ENCODE data around the gene CLN5.
"Not testable (repeated sequence)": the region's sequence is repeated elsewhere in the genome, so short reads cannot be mapped to it uniquely, and the experiment has no call there.

CLN5 gene

GRCh38 chr13:76991796-76992547 lies at the start of gene CLN5:
Gene CLN5, plus strand, starts transcription at chr13:76992081. Its CDS starts 18 bp downstream, at chr13:76992099.
- Mint-ChIP-seq H3K27me3 (no peaks in the 10 kb centered on the region), H3K27ac (peak within 1 kb of the TSS; percentile 97), H3K4me1 (peaks cover 31% of the 10 kb centered on the region), H3K9me3 (no peaks in the 10 kb centered on the region), H3K36me3 (peaks cover 17% of the 10 kb centered on the region), H3K4me3 (peak within 1 kb of the TSS; percentile 97)
- ATAC-seq, result peak; percentile 97

- Mint-ChIP-seq H3K27me3 (peaks cover 30% of the 10 kb centered on the region), H3K9me3 (peaks cover 6% of the 10 kb centered on the region), H3K27ac (no peak overlapping the region), H3K4me1 (peaks cover 7% of the 10 kb centered on the region), H3K4me3 (no peak overlapping the region), H3K36me3 (no peaks in the 10 kb centered on the region)
- peak; percentile 47 for ATAC-seq
Observed at GRCh38 chr13:76942363-76942762, 49.5 kb upstream of the CLN5 start.

GRCh38 chr13:76943646-76944045 lies 48.2 kb upstream of the CLN5 start:
- H3K36me3 Mint-ChIP-seq, result no peaks in the 10 kb centered on the region
- peaks cover 7% of the 10 kb centered on the region for H3K4me1 Mint-ChIP-seq
- H3K27ac Mint-ChIP-seq, result no peak overlapping the region
- peaks cover 6% of the 10 kb centered on the region for H3K9me3 Mint-ChIP-seq
- no peak for ATAC-seq
- peaks cover 30% of the 10 kb centered on the region for H3K27me3 Mint-ChIP-seq
- no peak overlapping the region for H3K4me3 Mint-ChIP-seq

- Mint-ChIP-seq H3K27me3 (peaks cover 22% of the 10 kb centered on the region), H3K4me1 (peaks cover 7% of the 10 kb centered on the region), H3K36me3 (no peaks in the 10 kb centered on the region), H3K27ac (no peak overlapping the region), H3K4me3 (no peak overlapping the region), H3K9me3 (peaks cover 6% of the 10 kb centered on the region)
- no peak for ATAC-seq
Observed at GRCh38 chr13:76944456-76944855, 47.4 kb upstream of the CLN5 start.

- Mint-ChIP-seq H3K36me3 (no peaks in the 10 kb centered on the region), H3K27ac (no peak within 1 kb of the TSS), H3K27me3 (peaks cover 9% of the 10 kb centered on the region), H3K4me1 (no peaks in the 10 kb centered on the region), H3K9me3 (peaks cover 6% of the 10 kb centered on the region), H3K4me3 (no peak within 1 kb of the TSS)
- no peak for ATAC-seq
Observed at GRCh38 chr13:76948149-76948548, 43.7 kb upstream of the CLN5 start, which contains the start of gene ACOD1. Gene ACOD1, plus strand, starts transcription at chr13:76948511. Its CDS starts 48 bp downstream, at chr13:76948559.

- Mint-ChIP-seq H3K27me3 (peaks cover 9% of the 10 kb centered on the region), H3K27ac (no peak overlapping the region), H3K4me3 (no peak overlapping the region), H3K9me3 (peaks cover 6% of the 10 kb centered on the region), H3K4me1 (no peaks in the 10 kb centered on the region), H3K36me3 (no peaks in the 10 kb centered on the region)
- ATAC-seq, result no peak
Observed at GRCh38 chr13:76950101-76950500, 41.8 kb upstream of the CLN5 start.

GRCh38 chr13:76953968-76954367 lies 37.9 kb upstream of the CLN5 start:
- Mint-ChIP-seq H3K4me1 (no peaks in the 10 kb centered on the region), H3K27me3 (peaks cover 22% of the 10 kb centered on the region), H3K4me3 (no peak overlapping the region), H3K36me3 (no peaks in the 10 kb centered on the region), H3K9me3 (no peaks in the 10 kb centered on the region), H3K27ac (no peak overlapping the region)
- ATAC-seq, result no peak

- ATAC-seq, result no peak
- Mint-ChIP-seq H3K27me3 (peaks cover 22% of the 10 kb centered on the region), H3K27ac (no peak overlapping the region), H3K4me1 (no peaks in the 10 kb centered on the region), H3K4me3 (no peak overlapping the region), H3K9me3 (no peaks in the 10 kb centered on the region), H3K36me3 (no peaks in the 10 kb centered on the region)
Observed at GRCh38 chr13:76954538-76954937, 37.3 kb upstream of the CLN5 start.

- H3K4me1 Mint-ChIP-seq, result no peaks in the 10 kb centered on the region
- no peaks in the 10 kb centered on the region for H3K36me3 Mint-ChIP-seq
- H3K27me3 Mint-ChIP-seq, result peaks cover 22% of the 10 kb centered on the region
- no peak overlapping the region for H3K27ac Mint-ChIP-seq
- ATAC-seq, result no peak
- H3K4me3 Mint-ChIP-seq, result no peak overlapping the region
- peaks cover 1% of the 10 kb centered on the region for H3K9me3 Mint-ChIP-seq
Observed at GRCh38 chr13:76955193-76955592, 36.7 kb upstream of the CLN5 start.

GRCh38 chr13:76955661-76956060 lies 36.2 kb upstream of the CLN5 start:
- Mint-ChIP-seq H3K9me3 (peaks cover 6% of the 10 kb centered on the region), H3K4me1 (no peaks in the 10 kb centered on the region), H3K36me3 (peaks cover 4% of the 10 kb centered on the region), H3K27ac (no peak overlapping the region), H3K27me3 (peaks cover 18% of the 10 kb centered on the region), H3K4me3 (no peak overlapping the region)
- ATAC-seq, result no peak

- H3K27me3 Mint-ChIP-seq, result peaks cover 13% of the 10 kb centered on the region
- peaks cover 9% of the 10 kb centered on the region for H3K9me3 Mint-ChIP-seq
- H3K4me3 Mint-ChIP-seq, result no peak overlapping the region
Observed at GRCh38 chr13:76958841-76959432, 32.9 kb upstream of the CLN5 start.

GRCh38 chr13:76959734-76960133 lies 32.1 kb upstream of the CLN5 start:
- H3K4me1 Mint-ChIP-seq, ATAC-seq, H3K4me3 Mint-ChIP-seq, H3K27ac Mint-ChIP-seq, H3K36me3 Mint-ChIP-seq, H3K9me3 Mint-ChIP-seq: not testable (repeated sequence)
- peaks cover 13% of the 10 kb centered on the region for H3K27me3 Mint-ChIP-seq

More at GRCh38 chr13:76958841-76959432, 32.9 kb upstream of the CLN5 start:
- no peak overlapping the region for H3K27ac Mint-ChIP-seq
- H3K36me3 Mint-ChIP-seq, result peaks cover 5% of the 10 kb centered on the region
- no peak for ATAC-seq
- H3K4me1 Mint-ChIP-seq, result no peaks in the 10 kb centered on the region

- peaks cover 44% of the 10 kb centered on the region for H3K27me3 Mint-ChIP-seq
- ATAC-seq, result no peak
Observed at GRCh38 chr13:76965759-76966421, 26.0 kb upstream of the CLN5 start.

GRCh38 chr13:76967031-76967430 lies 24.9 kb upstream of the CLN5 start:
- no peaks in the 10 kb centered on the region for H3K36me3 Mint-ChIP-seq
- no peak overlapping the region for H3K4me3 Mint-ChIP-seq
- H3K9me3 Mint-ChIP-seq, result no peaks in the 10 kb centered on the region
- H3K4me1 Mint-ChIP-seq, result peaks cover 1% of the 10 kb centered on the region
- H3K27me3 Mint-ChIP-seq, result peaks cover 55% of the 10 kb centered on the region
- ATAC-seq, result no peak
- H3K27ac Mint-ChIP-seq, result no peak overlapping the region

More at GRCh38 chr13:76965759-76966421, 26.0 kb upstream of the CLN5 start:
- no peak overlapping the region for H3K4me3 Mint-ChIP-seq
- H3K9me3 Mint-ChIP-seq, result peaks cover under 1% of the 10 kb centered on the region
- H3K36me3 Mint-ChIP-seq, result no peaks in the 10 kb centered on the region
- no peak overlapping the region for H3K27ac Mint-ChIP-seq
- H3K4me1 Mint-ChIP-seq, result no peaks in the 10 kb centered on the region

GRCh38 chr13:76968041-76968440 lies 23.8 kb upstream of the CLN5 start:
- Mint-ChIP-seq H3K27me3 (peaks cover 65% of the 10 kb centered on the region), H3K4me1 (peaks cover 9% of the 10 kb centered on the region), H3K36me3 (no peaks in the 10 kb centered on the region), H3K4me3 (no peak overlapping the region), H3K27ac (no peak overlapping the region), H3K9me3 (no peaks in the 10 kb centered on the region)
- ATAC-seq, result no peak

Data from stimulated activated memory B cell treated with anti-CD40 and anti-IgM and Interleukin-4, amounts not matched to agents 10 μg/mL and 1 μg/mL and 100 μg/mL, for 72 hours (primary cell).